GM19452 (cell line): ENCODE data around the gene GPR183.
A peak's percentile ranks its signal among the peaks of the same experiment; 100 is the strongest.

Experiments
- ATAC-seq: cut with Tn5 transposase; IDR thresholded peaks from one replicate; pipeline ENCODE4 v1.9.1; 2021; ENCODE audit not compliant: unreplicated experiment

Gene GPR183, protein sequence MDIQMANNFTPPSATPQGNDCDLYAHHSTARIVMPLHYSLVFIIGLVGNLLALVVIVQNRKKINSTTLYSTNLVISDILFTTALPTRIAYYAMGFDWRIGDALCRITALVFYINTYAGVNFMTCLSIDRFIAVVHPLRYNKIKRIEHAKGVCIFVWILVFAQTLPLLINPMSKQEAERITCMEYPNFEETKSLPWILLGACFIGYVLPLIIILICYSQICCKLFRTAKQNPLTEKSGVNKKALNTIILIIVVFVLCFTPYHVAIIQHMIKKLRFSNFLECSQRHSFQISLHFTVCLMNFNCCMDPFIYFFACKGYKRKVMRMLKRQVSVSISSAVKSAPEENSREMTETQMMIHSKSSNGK

DNA sequence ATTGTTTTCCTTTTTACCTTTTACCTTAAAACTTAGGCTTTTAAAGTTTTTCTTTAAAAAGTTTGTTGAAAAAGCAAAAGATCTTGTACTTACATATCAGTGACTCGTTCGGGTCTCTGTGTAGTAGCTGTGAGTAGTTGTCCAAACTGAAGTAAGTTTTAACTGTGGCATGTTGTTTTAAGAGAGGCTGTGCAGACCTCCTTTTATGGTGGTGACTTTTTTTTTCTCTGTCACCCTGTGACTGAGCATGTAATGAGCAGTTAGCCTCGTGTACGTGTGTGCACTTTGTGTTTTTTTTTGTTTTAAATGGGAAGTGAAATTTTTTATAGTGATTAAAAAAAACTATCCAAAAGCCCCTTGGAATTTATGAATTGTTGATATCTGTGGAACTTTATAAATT is at the start of gene GPR183:
TSS of gene GPR183 (minus strand) at position 153 of the 400 bp plus-strand sequence. CDS start 11,254 bp downstream, outside the sequence.
- peak; percentile 63 for ATAC-seq

DNA sequence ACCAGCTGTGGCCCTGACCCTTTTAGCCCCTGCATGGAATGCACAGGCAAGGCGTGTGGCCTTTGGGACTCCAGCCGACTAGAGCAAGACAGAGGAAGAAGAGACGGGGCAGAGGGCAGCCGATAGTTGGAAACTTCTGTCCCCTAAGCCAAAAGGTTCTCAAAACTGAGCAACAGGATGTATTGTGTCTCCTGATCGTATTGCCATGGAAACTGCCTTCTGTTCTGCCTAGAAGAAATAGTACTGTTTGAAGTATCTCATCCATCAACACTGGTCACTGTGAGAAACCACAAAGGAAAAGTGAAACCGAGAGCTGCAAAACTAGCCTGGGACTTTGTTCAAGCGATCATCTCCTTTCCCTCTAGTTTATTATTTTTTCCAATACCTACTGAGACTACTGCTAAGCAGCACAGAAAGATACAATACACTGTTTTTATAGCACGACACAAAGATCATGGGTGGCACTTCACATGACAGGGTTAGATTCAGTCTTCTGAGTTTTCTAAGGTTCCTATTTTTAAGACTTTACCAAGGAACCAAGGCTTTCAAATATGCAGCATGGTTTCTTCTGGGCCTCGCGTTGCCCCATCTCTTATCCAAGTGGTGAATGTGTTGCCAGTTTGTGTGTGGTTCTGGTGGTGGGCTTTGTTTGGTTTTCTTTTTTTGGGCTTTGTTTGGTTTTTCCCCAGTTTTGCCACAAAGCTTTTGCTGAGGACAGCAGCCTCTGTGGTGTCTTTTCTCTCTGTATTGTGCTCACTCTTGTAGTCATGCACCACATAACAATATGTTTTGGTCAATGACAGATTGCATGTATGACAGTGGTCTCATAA is 49.3 kb upstream of the GPR183 start:
- peak; percentile 47 for ATAC-seq

DNA sequence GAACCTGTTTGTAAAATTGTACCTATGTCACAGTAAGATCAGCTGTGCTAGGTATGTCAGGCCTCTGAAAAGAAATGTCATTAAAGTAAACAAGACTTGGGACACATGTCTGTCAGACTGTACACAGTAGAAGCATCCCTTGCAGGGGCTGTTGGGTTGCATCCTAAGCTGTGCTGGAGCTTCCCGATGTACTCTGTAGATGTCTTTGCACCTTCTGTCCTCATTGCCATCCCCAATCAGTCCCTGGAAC is 48.7 kb upstream of the GPR183 start:
- ATAC-seq = no peak

DNA sequence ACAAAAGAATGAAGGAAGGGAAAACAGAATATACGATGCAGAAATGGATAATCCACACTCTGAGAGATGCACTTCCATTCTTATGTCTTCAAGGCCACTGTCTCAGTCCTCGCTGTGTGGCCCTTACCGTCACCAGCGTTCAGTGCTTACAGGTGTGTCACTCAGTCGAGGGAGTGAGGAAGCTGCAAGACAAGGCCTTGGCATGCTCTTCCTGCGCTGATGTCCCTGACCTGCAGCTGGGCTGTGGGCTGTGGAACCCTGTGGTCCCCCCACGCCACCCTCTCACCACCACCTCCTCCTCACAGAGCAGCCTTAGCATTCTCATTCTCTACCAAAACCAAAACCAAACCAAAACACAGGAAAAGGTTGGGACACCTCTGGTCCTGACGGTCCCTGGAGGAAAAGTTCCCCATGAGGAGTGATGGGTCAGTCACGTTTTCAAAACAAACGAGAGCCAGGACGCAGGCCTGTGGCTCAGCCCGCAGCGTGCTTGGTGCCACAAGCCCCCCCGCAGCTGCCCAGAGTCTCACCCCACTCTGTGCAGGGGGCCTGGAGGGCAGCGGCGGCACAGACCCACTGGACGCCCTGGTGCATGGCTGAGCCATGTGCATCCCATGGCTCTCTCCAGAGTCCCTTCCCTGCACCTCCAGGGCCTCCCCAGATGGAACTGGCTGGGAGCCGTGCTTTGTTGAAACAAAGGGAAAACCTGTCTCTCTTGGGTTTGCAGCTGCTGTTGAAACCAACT is 48.2 kb upstream of the GPR183 start:
- ATAC-seq = no peak

DNA sequence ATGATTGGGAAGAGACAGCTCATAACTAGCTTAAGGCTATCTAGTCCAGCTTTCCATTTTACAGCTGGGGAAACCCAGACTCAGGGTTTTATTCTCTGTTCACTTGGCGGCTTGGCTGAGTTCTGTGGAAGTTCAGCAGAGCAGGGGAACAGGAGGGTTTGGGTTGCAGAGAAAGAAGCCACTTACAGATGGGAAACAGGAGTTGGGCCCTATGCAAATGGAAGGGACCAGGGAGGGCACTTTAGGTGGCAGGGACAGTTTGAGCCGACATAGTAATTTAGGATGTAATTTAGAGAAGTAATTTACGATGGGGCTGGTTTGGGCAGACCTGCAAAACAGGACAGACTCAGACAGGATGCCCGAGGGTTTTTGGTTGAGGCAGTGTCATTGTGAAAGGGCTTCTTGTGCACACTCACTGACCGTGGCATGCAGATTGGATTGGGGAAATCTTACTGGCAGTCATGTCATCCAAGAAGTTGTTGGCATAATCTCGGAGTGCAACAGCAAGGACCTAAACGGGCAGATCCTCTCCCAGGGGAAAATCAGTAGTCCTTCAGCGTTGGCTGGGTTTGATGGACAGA is 47.3 kb upstream of the GPR183 start:
- ATAC-seq = no peak

DNA sequence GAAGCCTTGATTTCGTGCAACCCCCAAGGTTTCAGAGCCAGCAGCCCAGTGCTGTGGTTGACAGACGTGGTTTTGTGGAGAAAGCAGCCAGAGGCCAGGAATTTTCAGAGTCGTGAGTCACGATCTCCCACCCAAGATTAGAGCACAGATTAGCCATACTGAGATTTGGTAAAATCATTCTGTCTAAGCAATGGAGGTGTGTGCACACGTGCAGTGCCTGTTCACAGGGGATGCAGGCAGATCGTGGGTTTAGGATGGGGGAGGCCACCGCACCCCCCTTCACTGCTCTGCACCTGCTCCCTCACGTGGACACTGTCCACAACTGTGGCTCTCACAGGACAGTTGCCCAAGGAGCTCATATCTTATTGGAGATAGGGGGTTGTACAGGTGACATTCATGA is 46.6 kb upstream of the GPR183 start:
- ATAC-seq = no peak

DNA sequence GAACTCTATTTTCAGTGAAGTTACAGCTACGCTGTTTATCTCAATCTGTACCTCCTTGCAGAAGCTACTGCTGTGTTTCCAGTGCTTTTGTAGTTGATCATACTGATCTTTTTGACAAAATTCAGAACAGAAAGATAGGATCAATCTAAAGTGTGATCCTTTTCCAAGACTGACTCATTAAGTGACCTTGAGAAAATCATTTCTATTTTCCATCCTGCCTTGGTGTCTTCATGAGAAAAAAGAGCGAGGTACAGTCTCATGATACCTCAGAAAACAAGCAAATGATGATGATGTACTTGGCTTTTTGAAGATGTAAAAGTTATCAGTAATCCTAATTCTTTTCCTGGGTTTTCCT is 46.0 kb upstream of the GPR183 start:
- ATAC-seq = no peak

DNA sequence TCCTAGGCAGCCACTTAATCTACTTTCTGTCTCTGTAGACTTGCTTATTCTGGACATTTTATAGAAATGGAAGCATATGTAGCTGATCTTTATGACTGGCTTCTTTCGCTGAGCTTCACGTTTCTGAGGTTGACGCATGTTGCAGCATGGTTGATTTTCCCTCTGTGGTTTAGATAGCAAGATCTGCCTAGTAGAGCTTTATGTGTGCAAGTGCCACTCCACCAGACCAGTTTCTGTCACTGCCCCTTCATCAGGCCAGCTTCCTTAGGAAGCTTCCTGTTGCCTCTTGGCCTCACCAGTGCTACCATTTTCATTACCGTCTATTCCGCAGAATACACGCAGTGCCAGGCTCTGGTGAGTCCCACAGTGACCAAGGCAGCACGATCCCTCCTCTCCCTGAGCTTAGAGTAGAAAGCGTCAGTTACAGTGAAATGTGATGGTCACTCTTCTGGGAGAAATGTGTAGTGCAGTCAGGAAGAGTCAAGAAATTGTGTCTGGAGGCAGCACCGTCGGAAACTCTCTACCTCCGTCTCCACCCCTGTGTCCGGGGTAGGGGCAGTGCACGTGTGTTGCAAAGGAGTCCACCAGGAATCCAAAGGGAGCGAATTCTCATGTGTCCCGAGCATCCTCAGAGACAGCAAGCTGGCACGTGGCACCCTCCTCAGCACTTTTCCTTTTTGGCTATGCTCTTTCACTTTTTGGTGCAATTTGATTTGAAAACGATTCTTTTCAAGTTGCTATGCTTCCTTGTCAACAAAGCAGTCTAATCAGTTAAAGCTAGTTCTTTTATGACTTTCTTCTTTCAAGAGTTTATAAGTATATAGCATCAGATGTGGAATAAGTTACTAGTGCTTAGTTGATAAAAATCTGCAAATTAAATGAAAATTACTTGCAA is 45.4 kb upstream of the GPR183 start:
- ATAC-seq = peak; percentile 30

DNA sequence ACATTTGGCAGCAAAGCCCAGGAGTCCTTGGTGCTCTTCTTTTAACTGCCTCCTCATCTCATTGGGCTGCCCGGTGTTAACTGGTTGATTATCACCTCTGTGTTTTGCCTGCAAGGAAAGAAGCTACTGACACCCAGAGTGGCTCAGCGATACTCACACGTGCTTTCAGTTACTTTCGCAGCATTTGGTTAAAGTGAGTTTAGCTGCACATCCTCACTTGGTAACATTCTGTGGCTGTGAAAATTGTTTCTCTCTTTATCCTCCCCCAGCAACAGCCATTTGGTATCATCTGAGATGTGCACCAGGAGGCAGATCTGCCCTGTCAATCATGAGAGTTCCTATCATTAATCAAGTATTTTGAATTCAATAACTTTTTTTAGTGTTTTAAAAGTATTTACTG is 44.6 kb upstream of the GPR183 start:
- peak; percentile 42 for ATAC-seq

DNA sequence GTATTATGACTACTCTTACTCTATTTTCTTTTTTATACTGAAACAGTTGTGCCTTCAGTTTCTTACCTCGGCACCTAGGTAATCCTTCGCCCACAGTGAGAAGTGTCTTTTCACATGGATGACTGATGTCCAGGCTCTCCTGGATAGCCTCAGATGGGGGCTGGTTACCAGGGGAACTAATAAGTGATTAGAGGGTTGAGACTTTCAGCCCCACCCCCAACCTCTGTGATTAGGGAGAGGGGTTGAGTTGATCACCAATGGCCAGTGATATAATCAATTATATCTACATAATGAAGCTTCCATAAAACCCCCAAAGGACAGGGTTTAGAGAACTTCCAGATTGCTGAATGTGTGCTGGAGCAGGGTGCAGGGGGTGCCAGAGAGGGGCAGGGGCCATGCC is 43.0 kb upstream of the GPR183 start:
- no peak for ATAC-seq

DNA sequence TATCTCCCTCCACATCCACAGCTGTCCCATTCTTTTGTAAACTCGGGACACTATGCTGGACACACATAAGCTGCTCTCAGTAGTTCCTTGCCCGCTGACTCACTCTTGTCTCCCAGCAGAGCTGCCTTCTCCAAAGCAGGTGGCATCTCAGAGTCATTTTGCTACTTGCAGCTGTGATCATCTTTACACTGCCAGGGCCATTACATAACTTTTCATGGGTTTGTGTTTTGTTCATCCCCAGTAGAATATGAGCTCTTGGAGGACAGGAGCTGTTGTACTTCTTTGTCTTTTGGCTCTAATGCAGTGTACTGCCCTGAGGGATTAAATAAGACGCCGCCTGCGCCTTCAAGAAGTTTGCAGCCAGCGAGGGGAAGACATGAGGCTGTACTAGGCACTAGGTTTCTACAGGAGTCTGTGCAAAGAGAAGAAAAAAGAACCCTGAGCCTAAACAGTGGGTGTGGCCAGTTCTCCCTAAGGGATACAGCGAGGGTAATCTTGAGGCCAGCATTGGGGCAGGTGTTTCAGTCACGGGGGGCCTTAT is 40.8 kb upstream of the GPR183 start:
- ATAC-seq = no peak

DNA sequence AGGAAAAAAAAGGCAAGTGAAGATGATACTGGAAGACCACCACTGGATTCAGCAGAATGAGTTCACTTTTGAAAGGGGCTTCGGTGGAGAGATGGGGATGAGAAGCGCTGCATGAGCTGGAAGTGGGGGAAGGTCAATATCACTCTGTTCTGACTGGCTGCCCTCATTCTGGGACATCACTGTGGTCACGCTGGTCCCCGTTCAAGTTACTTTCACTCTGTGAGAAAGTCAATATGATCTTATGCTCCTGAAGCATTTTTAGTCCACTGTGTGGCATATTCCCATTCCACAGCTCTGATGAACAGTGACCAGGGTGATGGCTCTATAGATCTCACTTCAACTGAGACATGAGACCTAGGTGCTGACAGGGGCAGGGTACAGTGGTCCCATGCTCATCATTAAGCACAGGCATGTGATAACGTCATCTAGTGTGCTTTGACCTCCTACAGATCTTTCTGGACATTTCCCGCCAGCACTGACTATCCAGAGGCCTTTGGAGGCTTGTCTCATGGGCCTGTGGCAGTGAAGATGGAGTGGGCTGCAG is 40.2 kb upstream of the GPR183 start:
- no peak for ATAC-seq

DNA sequence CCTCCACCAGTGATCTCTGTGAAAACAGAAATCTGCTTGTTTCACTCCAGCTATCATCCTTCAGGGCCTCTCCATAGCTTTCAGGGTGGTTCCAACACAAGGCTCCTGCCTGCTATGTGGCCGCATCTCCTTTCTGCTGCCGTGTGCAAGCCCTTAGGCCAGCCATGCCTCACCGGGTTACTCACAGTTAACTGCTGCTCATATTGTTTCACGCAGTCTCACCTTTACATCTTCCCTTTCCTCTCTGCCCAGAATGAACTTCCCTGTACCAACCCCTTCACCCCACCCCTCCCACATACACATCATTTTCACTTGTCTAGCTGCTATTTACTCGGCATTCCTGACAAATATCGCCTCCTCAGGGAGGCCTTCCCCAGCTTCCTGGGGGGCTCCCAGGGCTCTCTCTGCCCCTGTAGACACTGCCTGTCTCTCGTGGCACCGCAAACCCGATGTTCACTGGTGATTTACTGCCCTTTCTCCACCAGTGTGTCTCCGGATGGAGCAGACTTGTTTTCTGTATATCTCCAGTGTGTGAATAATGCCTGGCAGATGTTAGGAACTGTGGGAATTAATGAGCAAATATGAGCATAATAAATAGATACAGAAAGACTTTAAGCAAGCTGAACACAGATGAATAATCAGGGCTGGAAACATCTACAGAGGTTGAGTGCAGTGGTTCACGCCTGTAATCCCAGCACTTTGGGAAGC is 39.3 kb upstream of the GPR183 start:
- ATAC-seq = no peak

DNA sequence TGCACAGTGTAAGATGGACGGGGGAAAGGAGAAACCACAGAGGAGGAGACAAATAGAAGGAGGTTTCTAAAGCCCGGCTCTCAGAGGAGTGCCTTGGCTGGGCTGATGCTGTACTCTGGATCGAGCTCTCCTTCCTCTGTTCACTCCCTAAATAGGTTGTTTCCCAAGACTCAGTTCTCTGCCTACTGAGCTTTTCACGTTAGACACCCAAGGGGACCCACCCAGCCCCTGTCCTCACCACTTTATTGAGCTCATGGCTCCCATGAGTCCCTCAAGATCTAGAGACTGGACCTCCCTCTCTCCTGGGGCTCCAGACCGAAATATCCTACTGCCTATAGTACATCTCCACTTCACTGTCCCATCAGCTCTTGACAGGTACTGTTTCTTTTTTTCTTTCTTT is 38.1 kb upstream of the GPR183 start:
- ATAC-seq = no peak

DNA sequence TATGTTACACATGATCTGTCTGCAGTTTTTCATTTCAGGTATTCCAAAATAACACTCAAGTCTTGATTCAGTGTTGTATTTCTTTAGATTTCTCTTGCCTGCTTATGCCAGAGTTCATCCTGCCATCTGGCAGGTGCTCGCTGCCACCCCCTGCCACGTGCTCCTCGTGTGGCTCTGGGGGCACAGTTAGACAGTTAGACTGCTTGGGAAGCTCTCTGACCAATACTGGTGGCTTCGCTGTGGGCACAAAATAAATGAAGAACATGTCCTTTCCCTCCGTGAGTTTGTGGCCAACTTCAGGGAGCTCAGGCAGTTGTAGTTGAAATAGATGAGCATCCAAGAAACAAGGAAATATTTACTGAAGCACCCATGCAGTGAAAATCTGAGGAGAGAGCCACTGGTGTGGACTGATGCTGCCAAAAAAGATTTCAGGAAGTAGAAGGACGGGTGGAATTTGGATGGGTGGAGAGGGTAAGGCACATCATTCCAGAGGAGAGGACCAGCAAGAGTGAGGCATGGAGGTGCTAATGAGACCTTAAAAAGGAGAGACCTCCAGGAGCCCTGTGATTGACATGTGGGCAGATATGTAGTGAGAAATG is 37.5 kb upstream of the GPR183 start:
- no peak for ATAC-seq

DNA sequence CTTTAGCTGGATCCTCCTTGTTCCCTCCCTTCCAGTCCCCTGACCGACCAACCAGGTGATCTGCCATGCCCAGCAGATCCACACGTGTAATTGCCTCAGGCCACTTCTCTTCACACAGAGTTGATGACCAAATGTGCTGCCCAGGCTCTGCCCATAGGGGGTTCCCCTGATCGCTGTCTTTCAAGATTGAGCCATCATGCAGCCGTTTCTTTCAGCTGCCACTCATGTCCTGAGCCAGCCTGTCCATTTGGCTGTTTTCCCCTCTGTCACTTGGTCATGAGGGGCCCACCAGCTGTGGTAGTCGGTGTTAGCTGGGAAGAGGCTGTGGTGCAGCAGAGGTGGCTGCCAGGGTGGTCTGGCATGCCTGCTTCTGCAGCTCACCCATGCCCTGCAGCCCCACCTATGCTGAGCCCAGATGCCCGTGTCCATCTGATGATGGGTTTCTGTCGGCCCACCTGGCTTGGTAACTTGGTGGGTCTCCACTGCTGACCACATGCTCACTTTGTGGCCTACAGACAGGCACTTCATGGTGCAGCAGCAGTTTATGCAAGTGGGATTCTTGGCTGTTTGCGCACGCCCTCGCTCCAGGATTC is 35.6 kb upstream of the GPR183 start:
- no peak for ATAC-seq

DNA sequence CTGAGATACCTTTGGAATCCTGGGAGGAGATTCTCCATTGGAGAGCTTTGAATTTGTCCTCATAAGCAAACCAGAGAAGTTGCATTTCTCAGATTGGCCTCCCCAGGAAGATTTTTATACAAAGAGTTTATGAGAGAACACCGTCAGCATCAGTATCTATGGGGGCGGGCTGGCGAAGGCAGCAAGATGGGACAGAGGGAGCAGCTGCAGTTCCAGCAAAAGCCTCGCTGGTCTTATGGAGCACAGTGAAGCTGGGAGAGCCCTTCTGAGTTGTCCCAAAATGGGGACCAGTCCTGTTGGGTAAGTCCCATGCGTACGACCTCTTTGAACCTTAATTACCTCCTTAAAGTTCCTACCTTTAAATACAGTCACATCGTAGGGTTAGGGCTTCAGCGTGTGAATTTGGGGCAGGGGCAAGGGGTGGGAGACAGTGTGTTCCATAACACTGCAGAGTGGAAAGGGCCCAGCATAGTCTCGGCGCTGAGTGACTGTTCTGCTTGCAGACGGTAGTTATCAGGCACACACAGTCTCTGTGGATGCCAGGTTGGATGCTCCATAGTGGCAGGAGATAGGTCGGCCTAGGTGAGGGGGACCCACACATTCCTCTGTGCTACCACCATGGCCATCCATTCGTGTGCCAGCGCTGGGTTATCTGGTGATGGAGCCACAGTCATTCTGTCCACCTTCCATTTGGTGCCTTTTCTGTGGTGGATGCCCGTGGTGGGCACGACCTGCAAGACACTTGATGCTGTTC is 34.9 kb upstream of the GPR183 start:
- ATAC-seq = no peak

DNA sequence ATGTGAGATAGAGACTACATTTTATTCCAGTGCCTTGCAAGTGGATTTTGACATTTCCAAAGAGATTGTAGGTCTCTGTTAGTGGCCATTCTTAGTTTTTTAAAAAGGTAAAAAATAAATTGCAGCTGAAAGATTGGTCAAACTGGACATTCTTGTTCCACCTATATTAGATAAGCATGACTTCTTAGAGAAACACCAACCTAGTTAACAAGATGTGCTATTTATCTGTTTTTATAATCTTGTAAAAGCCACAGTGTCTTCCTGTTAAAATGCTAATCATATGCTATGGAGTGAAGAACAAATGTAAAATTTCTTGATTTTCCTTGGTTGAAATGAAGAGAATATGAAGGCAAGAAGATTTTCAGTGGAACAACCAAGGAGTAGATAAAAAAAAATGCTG is 33.4 kb upstream of the GPR183 start:
- no peak for ATAC-seq
